Measurements from ENCODE around the gene NPTXR. TPM values are rescaled to one million over a fixed set of nuclear protein-coding genes. Genes with fewer than 3 reads are reported as not detected.

The NPTXR gene
- 1 to 10 TPM; 3.6 to 8.7 (median 4.4) TPM for total RNA-seq

GRCh38 chr22:38843657-38844314, at the start of gene NPTXR:
Gene NPTXR (minus strand): TSS chr22:38844028.
- 0% methylated on average over 3 of the region's 105 CpGs; no CpG with 5 or more reads in 1 of the 2 donors for WGBS, 2 donors
- TF ChIP-seq POLR2A (IDR thresholded peaks at IDR 0.05), result peak in 1 of 2 donors; percentile 75
- TF ChIP-seq CTCF (IDR thresholded peaks at IDR 0.05), result peak in 1 of 6 experiments; percentile 11
- peak; percentile 63 to 68 for DNase-seq

GRCh38 chr22:38891256-38891655, 47.4 kb upstream of the NPTXR start:
- H3K36me3 ChIP-seq, result no peaks in the 10 kb centered on the region
- H3K27ac ChIP-seq, result no peak overlapping the region
- no peak for DNase-seq
- H3K4me1 ChIP-seq, result no peaks in the 10 kb centered on the region
- no peaks in the 10 kb centered on the region for H3K27me3 ChIP-seq
- no peaks in the 10 kb centered on the region for H3K9me3 ChIP-seq
- no peak for TF ChIP-seq CTCF (IDR thresholded peaks at IDR 0.05)
- TF ChIP-seq POLR2A (IDR thresholded peaks at IDR 0.05), result no peak
- intact Hi-C loops (cut with DNase I), result no loop called here
- no peak overlapping the region for H3K4me3 ChIP-seq (replicated peaks in 1 of 3)
- 71 to 75% methylated on average over 9 of the region's 9 CpGs for WGBS, 2 donors

More at GRCh38 chr22:38843657-38844314, at the start of gene NPTXR:
- H3K4me1 ChIP-seq, result peaks cover 5 to 13% of the 10 kb centered on the region in 2 donors
- H3K36me3 ChIP-seq, result no peaks in the 10 kb centered on the region
- no peaks in the 10 kb centered on the region for H3K9me3 ChIP-seq
- intact Hi-C loops (cut with DNase I), result loop anchor here (5.0 kb wide), 1 partner anchor 61 kb away; no protein-coding TSS in a partner anchor
- H3K4me3 ChIP-seq (replicated peaks in 1 of 3), result peak within 1 kb of the TSS in 1 of 3 donors; percentile 38
- H3K27ac ChIP-seq, result peak within 1 kb of the TSS in 1 of 3 donors; percentile 30
- no peaks in the 10 kb centered on the region for H3K27me3 ChIP-seq

DNA sequence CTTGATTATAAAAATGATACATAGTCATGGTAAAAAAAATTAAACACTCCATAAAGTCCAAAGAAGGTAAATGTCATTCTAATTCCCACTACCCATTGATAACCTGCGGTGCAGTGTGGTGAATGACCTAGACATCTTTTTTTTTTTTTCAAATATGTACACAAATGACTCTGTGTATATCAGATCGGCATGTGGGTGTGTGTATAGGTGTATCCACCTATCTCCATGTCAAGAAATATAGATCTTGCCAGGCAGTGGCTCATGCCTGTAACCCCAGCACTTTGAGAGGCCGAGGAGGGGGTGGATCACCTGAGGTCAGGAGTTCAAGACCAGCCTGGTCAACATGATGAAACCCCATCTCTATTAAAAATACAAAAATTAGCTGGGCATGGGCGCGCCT, 46.5 kb upstream of the NPTXR start:
- H3K27ac ChIP-seq, result no peak overlapping the region
- WGBS, 2 donors, result 91 to 93% methylated on average over 5 of the region's 5 CpGs
- intact Hi-C loops (cut with DNase I), result no loop called here
- no peaks in the 10 kb centered on the region for H3K4me1 ChIP-seq
- H3K9me3 ChIP-seq, result no peaks in the 10 kb centered on the region
- H3K36me3 ChIP-seq, result no peaks in the 10 kb centered on the region
- H3K4me3 ChIP-seq (replicated peaks in 1 of 3), result no peak overlapping the region
- no peak for DNase-seq
- no peak for TF ChIP-seq CTCF (IDR thresholded peaks at IDR 0.05)
- TF ChIP-seq POLR2A (IDR thresholded peaks at IDR 0.05), result no peak
- H3K27me3 ChIP-seq, result no peaks in the 10 kb centered on the region

- H3K27me3 ChIP-seq, result no peaks in the 10 kb centered on the region
- no peaks in the 10 kb centered on the region for H3K9me3 ChIP-seq
- no peak overlapping the region for H3K4me3 ChIP-seq (replicated peaks in 1 of 3)
- no peak for TF ChIP-seq CTCF (IDR thresholded peaks at IDR 0.05)
- TF ChIP-seq POLR2A (IDR thresholded peaks at IDR 0.05), result no peak
- no peak overlapping the region for H3K27ac ChIP-seq
- 62 to 78% methylated on average over 5 of the region's 5 CpGs for WGBS, 2 donors
- H3K4me1 ChIP-seq, result peaks cover 13 to 19% of the 10 kb centered on the region in 2 donors
- intact Hi-C loops (cut with DNase I), result no loop called here
- no peak for DNase-seq
- H3K36me3 ChIP-seq, result no peaks in the 10 kb centered on the region
Observed at GRCh38 chr22:38886333-38886732, 42.5 kb upstream of the NPTXR start.

- H3K4me3 ChIP-seq (replicated peaks in 1 of 3), result no peak overlapping the region
- intact Hi-C loops (cut with DNase I), result loop anchor here (5.0 kb wide), 1 partner anchor 44 kb away; no protein-coding TSS in a partner anchor
- no peaks in the 10 kb centered on the region for H3K27me3 ChIP-seq
- no peak for TF ChIP-seq CTCF (IDR thresholded peaks at IDR 0.05)
- no peak for TF ChIP-seq POLR2A (IDR thresholded peaks at IDR 0.05)
- WGBS, 2 donors, result 69 to 74% methylated on average over 8 of the region's 9 CpGs
- H3K9me3 ChIP-seq, result no peaks in the 10 kb centered on the region
- peak overlapping the region; percentile 89 to 95 (median 89) for H3K27ac ChIP-seq
- H3K36me3 ChIP-seq, result no peaks in the 10 kb centered on the region
- peaks cover 16 to 26% of the 10 kb centered on the region in 2 donors for H3K4me1 ChIP-seq
- DNase-seq, result no peak
Observed at GRCh38 chr22:38882972-38883622, 39.3 kb upstream of the NPTXR start.

All from thyroid gland (tissue), 4 donors.